HG02852 (cell line): ENCODE data around the gene PRICKLE4.

ENCODE experiments used
- ATAC-seq: cut with Tn5 transposase; IDR thresholded peaks from one replicate; pipeline ENCODE4 v1.9.1; 2021; ENCODE audit warnings: mild to moderate bottlenecking, moderate library complexity; ENCODE audit not compliant: unreplicated experiment

The PRICKLE4 gene

GRCh38 chr6:41836022-41836659, 55.6 kb downstream of the PRICKLE4 start:
- ATAC-seq = no peak

GRCh38 chr6:41836660-41837052, 56.1 kb downstream of the PRICKLE4 start:
- no peak for ATAC-seq
